ENCODE measurements around the gene TAX1BP1.

DNA sequence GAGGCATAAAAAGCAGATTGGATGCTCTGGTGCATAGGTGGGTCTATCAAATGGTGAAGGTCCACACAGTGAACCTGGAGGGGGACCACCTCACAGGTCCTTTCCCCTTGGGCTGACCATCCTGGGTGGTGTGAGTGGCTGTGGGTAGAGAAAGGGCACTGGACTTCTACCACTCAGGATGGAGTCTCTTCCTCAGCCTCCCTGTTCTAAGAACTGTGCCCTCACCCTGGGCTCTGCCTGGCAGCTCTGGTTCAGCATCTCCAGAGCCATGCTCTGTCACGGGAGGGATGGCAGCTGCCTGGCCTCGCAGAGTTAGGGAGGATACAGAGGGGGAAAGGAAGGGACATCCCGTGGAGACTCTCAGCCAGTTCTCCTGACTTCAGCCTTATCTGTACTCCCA lies 121.8 kb downstream of the TAX1BP1 start:
- TF ChIP-seq, protein P1, sequence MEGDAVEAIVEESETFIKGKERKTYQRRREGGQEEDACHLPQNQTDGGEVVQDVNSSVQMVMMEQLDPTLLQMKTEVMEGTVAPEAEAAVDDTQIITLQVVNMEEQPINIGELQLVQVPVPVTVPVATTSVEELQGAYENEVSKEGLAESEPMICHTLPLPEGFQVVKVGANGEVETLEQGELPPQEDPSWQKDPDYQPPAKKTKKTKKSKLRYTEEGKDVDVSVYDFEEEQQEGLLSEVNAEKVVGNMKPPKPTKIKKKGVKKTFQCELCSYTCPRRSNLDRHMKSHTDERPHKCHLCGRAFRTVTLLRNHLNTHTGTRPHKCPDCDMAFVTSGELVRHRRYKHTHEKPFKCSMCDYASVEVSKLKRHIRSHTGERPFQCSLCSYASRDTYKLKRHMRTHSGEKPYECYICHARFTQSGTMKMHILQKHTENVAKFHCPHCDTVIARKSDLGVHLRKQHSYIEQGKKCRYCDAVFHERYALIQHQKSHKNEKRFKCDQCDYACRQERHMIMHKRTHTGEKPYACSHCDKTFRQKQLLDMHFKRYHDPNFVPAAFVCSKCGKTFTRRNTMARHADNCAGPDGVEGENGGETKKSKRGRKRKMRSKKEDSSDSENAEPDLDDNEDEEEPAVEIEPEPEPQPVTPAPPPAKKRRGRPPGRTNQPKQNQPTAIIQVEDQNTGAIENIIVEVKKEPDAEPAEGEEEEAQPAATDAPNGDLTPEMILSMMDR (IDR thresholded peaks at IDR 0.05), result no peak
- TF ChIP-seq POLR2AphosphoS5 (IDR thresholded peaks at IDR 0.05), result no peak

Measured in breast epithelium (tissue), 3 donors.